ENCODE measurements around the gene RGL1.
"Not testable (repeated sequence)": the region's sequence is repeated elsewhere in the genome, so short reads cannot be mapped to it uniquely, and the experiment has no call there.

Gene RGL1

GRCh38 chr1:183804916-183805841 lies at the start of gene RGL1:
TSS of gene RGL1 (plus strand) at chr1:183805120. CDS start at chr1:183805298, 178 bp downstream.
- peak; percentile 48 for DNase-seq

GRCh38 chr1:183756326-183756725 lies 48.6 kb upstream of the RGL1 start:
- DNase-seq, result no peak

GRCh38 chr1:183757061-183757460 lies 47.9 kb upstream of the RGL1 start:
- no peak for DNase-seq

GRCh38 chr1:183758913-183759312 lies 46.0 kb upstream of the RGL1 start:
- no peak for DNase-seq

GRCh38 chr1:183760661-183761060 lies 44.3 kb upstream of the RGL1 start:
- DNase-seq, result no peak

- DNase-seq, result no peak
These were observed 43.0 kb upstream of the RGL1 start for GRCh38 chr1:183761871-183762270.

GRCh38 chr1:183762856-183763255 lies 42.1 kb upstream of the RGL1 start:
- DNase-seq, result not testable (repeated sequence)

GRCh38 chr1:183764981-183765380 lies 39.9 kb upstream of the RGL1 start:
- no peak for DNase-seq

- no peak for DNase-seq
These were observed 34.7 kb upstream of the RGL1 start for GRCh38 chr1:183769956-183770815.

- DNase-seq, result no peak
These were observed 34.1 kb upstream of the RGL1 start for GRCh38 chr1:183770816-183771128.

GRCh38 chr1:183773482-183774274 lies 31.2 kb upstream of the RGL1 start:
- DNase-seq, result no peak

GRCh38 chr1:183774938-183775337 lies 30.0 kb upstream of the RGL1 start:
- no peak for DNase-seq

GRCh38 chr1:183776731-183777130 lies 28.2 kb upstream of the RGL1 start:
- no peak for DNase-seq

GRCh38 chr1:183777328-183777727 lies 27.6 kb upstream of the RGL1 start:
- no peak for DNase-seq

- DNase-seq, result no peak
These were observed 26.9 kb upstream of the RGL1 start for GRCh38 chr1:183778045-183778444.

- no peak for DNase-seq
These were observed 26.1 kb upstream of the RGL1 start for GRCh38 chr1:183778568-183779433.

- no peak for DNase-seq
These were observed 24.8 kb upstream of the RGL1 start for GRCh38 chr1:183780159-183780558.

- no peak for DNase-seq
These were observed 24.2 kb upstream of the RGL1 start for GRCh38 chr1:183780757-183781156.

GRCh38 chr1:183783342-183783741 lies 21.6 kb upstream of the RGL1 start:
- DNase-seq, result no peak

GRCh38 chr1:183783767-183784637 lies 20.9 kb upstream of the RGL1 start:
- DNase-seq, result no peak

- not testable (repeated sequence) for DNase-seq
These were observed 19.0 kb upstream of the RGL1 start for GRCh38 chr1:183785921-183786320.

Measured in stimulated activated CD4-positive, alpha-beta T cell treated with anti-CD3 and anti-CD28 coated beads, Interleukin-15, amount 100 ng/mL, for 24 hours (primary cell).